OCI-LY1 (cell line): ENCODE results near the gene TMEM235.

ENCODE experiments used
- H2AFZ ChIP-seq: fragments of 200-600 bp; sonication (generic), shearing (Covaris generic); 2 replicates; pipeline ENCODE4 v1.6.0; 2014; ENCODE audit warnings: antibody characterized with exemption, mild to moderate bottlenecking, low read length
- H3F3A ChIP-seq: fragments of 200-600 bp; sonication (generic), shearing (Covaris generic); 2 replicates; pipeline ENCODE4 v1.6.0; 2014; ENCODE audit warnings: mild to moderate bottlenecking, antibody characterized with exemption, low read length, moderate library complexity; ENCODE audit not compliant: insufficient read depth
- H3K27ac ChIP-seq: fragments of 200-600 bp; sonication (generic); 2 replicates; pipeline ENCODE4 v1.5.1; 2014; ENCODE audit warnings: low read length, mixed run types, mild to moderate bottlenecking, low read depth; ENCODE audit not compliant: poor library complexity, severe bottlenecking
- H3K27me3 ChIP-seq: fragments of 200-600 bp; sonication (generic); 2 replicates; pipeline ENCODE4 v1.6.0; 2014; ENCODE audit warnings: antibody characterized with exemption, mild to moderate bottlenecking, low read length, moderate library complexity; ENCODE audit not compliant: insufficient read depth
- H3K36me3 ChIP-seq: fragments of 200-600 bp; sonication (generic); 2 replicates; pipeline ENCODE4 v1.6.1; 2014; ENCODE audit warnings: mild to moderate bottlenecking, antibody characterized with exemption, low read length, moderate library complexity, mixed read lengths; ENCODE audit not compliant: insufficient read depth
- H3K4me1 ChIP-seq: fragments of 200-600 bp; sonication (generic); 2 replicates; pipeline ENCODE4 v1.5.1; 2014; ENCODE audit warnings: mild to moderate bottlenecking, low read length, moderate library complexity; ENCODE audit not compliant: insufficient read depth, severe bottlenecking
- H3K4me2 ChIP-seq: fragments of 200-600 bp; sonication (generic), shearing (Covaris generic); 2 replicates; pipeline ENCODE4 v1.6.1; 2014; ENCODE audit warnings: low read length
- H3K4me3 ChIP-seq: fragments of 200-600 bp; sonication (generic); 2 replicates; pipeline ENCODE4 v1.5.1; 2014; ENCODE audit warnings: low read length, low read depth, mild to moderate bottlenecking, mixed read lengths; ENCODE audit not compliant: poor library complexity, severe bottlenecking
- H3K79me2 ChIP-seq: fragments of 200-600 bp; shearing (Covaris generic); 2 replicates; pipeline ENCODE4 v1.6.1; 2016; ENCODE audit warnings: mixed run types, low read length, mixed read lengths; ENCODE audit not compliant: insufficient read depth
- H3K9ac ChIP-seq: fragments of 200-600 bp; sonication (generic), shearing (Covaris generic); 2 replicates; pipeline ENCODE4 v1.6.1; 2014; ENCODE audit warnings: mild to moderate bottlenecking, low read length, mixed read lengths
- H3K9me2 ChIP-seq: fragments of 200-600 bp; sonication (generic), shearing (Covaris generic); 2 replicates; pipeline ENCODE4 v1.6.1; 2014; ENCODE audit warnings: low read depth, mild to moderate bottlenecking, low read length, mixed read lengths
- H3K9me3 ChIP-seq: fragments of 200-600 bp; shearing (Covaris generic); 2 replicates; pipeline ENCODE4 v1.6.1; 2014; ENCODE audit warnings: low read length, mixed read lengths
- H4K20me1 ChIP-seq: fragments of 200-600 bp; sonication (generic), shearing (Covaris generic); 2 replicates; pipeline ENCODE4 v1.6.0; 2016; ENCODE audit warnings: mild to moderate bottlenecking, low read length; ENCODE audit not compliant: insufficient read depth
- CTCF ChIP-seq: fragments of 200-600 bp; sonication (generic), shearing (Covaris generic); IDR thresholded peaks from 2 replicates; pipeline ENCODE4 v1.5.1; 2017; ENCODE audit warnings: mild to moderate bottlenecking, antibody characterized with exemption, low read length, moderate library complexity, mixed read lengths
- EZH2 ChIP-seq: fragments of 200-600 bp; sonication (generic), shearing (Covaris generic); IDR thresholded peaks from 2 replicates; pipeline ENCODE4 v1.8.0; 2017; ENCODE audit warnings: borderline replicate concordance, mixed run types, mild to moderate bottlenecking, antibody characterized with exemption, low read length, moderate library complexity, mixed read lengths

Gene TMEM235

GRCh38 chr17:78235885-78236284 lies 4.5 kb downstream of the TMEM235 start:
- no peaks in the 10 kb centered on the region for H3K79me2 ChIP-seq
- no peak overlapping the region for H2AFZ ChIP-seq
- H3K4me1 ChIP-seq: peaks cover 52% of the 10 kb centered on the region
- H3K9me2 ChIP-seq: no peaks in the 10 kb centered on the region
- no peak overlapping the region for H3K4me3 ChIP-seq
- no peaks in the 10 kb centered on the region for H3K36me3 ChIP-seq
- H3K27ac ChIP-seq: no peak overlapping the region
- H3K9ac ChIP-seq: no peak overlapping the region
- peaks cover 9% of the 10 kb centered on the region; the same call in 1 of the 2 replicates for H3K27me3 ChIP-seq
- no peaks in the 10 kb centered on the region; the same call in 1 of the 2 replicates for H3F3A ChIP-seq
- no peaks in the 10 kb centered on the region for H4K20me1 ChIP-seq
- H3K4me2 ChIP-seq: no peak overlapping the region
- H3K9me3 ChIP-seq: no peaks in the 10 kb centered on the region
- TF ChIP-seq CTCF (no peak), EZH2 (no peak)

- TF ChIP-seq EZH2 (no peak), CTCF (no peak)
- Histone ChIP-seq H3K27ac (no peak overlapping the region), H2AFZ (no peak overlapping the region), H3K27me3 (peaks cover 5% of the 10 kb centered on the region; the same call in 1 of the 2 replicates), H3K79me2 (no peaks in the 10 kb centered on the region), H3K4me1 (peaks cover 52% of the 10 kb centered on the region), H3K9ac (no peak overlapping the region), H3K9me3 (no peaks in the 10 kb centered on the region), H3K4me3 (no peak overlapping the region), H3K9me2 (no peaks in the 10 kb centered on the region), H3K4me2 (no peak overlapping the region), H3K36me3 (no peaks in the 10 kb centered on the region), H4K20me1 (no peaks in the 10 kb centered on the region), H3F3A (no peaks in the 10 kb centered on the region; the same call in 1 of the 2 replicates)
These were observed 5.1 kb downstream of the TMEM235 start for GRCh38 chr17:78236362-78237127.

- H3F3A ChIP-seq: no peaks in the 10 kb centered on the region; the same call in 1 of the 2 replicates
- H3K27ac ChIP-seq: no peak overlapping the region
- H2AFZ ChIP-seq: no peak overlapping the region
- no peak overlapping the region for H3K4me2 ChIP-seq
- H3K79me2 ChIP-seq: no peaks in the 10 kb centered on the region
- no peak overlapping the region for H3K9ac ChIP-seq
- H3K36me3 ChIP-seq: no peaks in the 10 kb centered on the region
- peaks cover 53% of the 10 kb centered on the region for H3K4me1 ChIP-seq
- TF ChIP-seq EZH2: no peak
- no peak for TF ChIP-seq CTCF
- no peaks in the 10 kb centered on the region for H3K9me3 ChIP-seq
- H3K27me3 ChIP-seq: peaks cover under 1% of the 10 kb centered on the region; the same call in 1 of the 2 replicates
- no peak overlapping the region for H3K4me3 ChIP-seq
- no peaks in the 10 kb centered on the region for H3K9me2 ChIP-seq
- no peaks in the 10 kb centered on the region for H4K20me1 ChIP-seq
These were observed 6.1 kb downstream of the TMEM235 start for GRCh38 chr17:78237401-78238012.
